ENCODE results near the gene ABCF3. TPM values are rescaled to one million over a fixed set of nuclear protein-coding genes. Genes with fewer than 3 reads are reported as not detected.

The ABCF3 gene
- total and polyA plus RNA-seq, 3 experiments from 2014 or later, result 54.5 to 70.9 (median 70.8) TPM

DNA sequence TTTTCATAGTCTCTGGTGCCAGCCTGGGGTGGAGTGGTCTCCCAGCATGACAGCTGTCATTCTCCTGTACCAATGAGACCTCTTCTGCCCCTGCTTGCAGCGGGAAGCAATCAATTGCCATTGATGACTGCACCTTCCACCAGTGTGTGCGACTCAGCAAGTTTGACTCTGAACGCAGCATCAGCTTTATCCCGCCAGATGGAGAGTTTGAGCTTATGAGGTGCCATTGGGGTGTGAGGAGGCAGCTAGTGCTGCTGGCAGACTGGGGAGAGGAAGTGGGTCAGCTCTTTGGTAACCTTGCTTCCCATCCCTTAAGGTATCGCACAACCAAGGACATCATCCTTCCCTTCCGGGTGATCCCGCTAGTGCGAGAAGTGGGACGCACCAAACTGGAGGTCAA lies 4.4 kb upstream of the ABCF3 start:
- no peaks in the 10 kb centered on the region for H3K9me3 Mint-ChIP-seq
- H3K27ac ChIP-seq (ENCODE audit: low read depth, low read length), result no peak overlapping the region
- POLR2A ChIA-PET, result no interaction called here
- H3K4me3 Mint-ChIP-seq, result no peak overlapping the region
- H3K36me3 Mint-ChIP-seq, result peaks cover 0 to 85% (median 27%) of the 10 kb centered on the region in 3 donors
- H3K27ac Mint-ChIP-seq, result no peak overlapping the region
- DNase-seq, result no peak
- no peaks in the 10 kb centered on the region for H3K27me3 ChIP-seq (ENCODE audit: insufficient read depth, low read length, poor library complexity, severe bottlenecking)
- peaks cover 22% of the 10 kb centered on the region for H3K4me1 ChIP-seq (ENCODE audit: insufficient read depth, low read length)
- CTCF ChIA-PET, result no interaction called here
- peaks cover 60% of the 10 kb centered on the region for H3K36me3 ChIP-seq (ENCODE audit: insufficient read depth, low read length)
- H3K9me3 ChIP-seq (ENCODE audit: low read length), result no peaks in the 10 kb centered on the region
- H3K4me1 Mint-ChIP-seq, result peaks cover 27 to 44% (median 38%) of the 10 kb centered on the region in 3 donors
- H3K4me3 ChIP-seq (ENCODE audit: low read length), result no peak overlapping the region
- no peaks in the 10 kb centered on the region for H3K27me3 Mint-ChIP-seq

DNA sequence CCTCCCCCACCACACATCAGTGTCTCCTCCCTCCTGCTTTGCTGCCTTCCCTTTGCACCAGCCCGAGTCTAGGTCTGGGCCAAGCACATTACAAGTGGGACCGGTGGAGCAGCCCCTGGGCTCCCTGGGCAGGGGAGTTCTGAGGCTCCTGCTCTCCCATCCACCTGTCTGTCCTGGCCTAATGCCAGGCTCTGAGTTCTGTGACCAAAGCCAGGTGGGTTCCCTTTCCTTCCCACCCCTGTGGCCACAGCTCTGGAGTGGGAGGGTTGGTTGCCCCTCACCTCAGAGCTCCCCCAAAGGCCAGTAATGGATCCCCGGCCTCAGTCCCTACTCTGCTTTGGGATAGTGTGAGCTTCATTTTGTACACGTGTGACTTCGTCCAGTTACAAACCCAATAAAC lies 2.3 kb upstream of the ABCF3 start:
- H3K27ac ChIP-seq (ENCODE audit: low read depth, low read length), result no peak overlapping the region
- H3K27me3 ChIP-seq (ENCODE audit: insufficient read depth, low read length, poor library complexity, severe bottlenecking), result no peaks in the 10 kb centered on the region
- DNase-seq, result no peak
- H3K9me3 ChIP-seq (ENCODE audit: low read length), result no peaks in the 10 kb centered on the region
- POLR2A ChIA-PET, result interaction anchor here (1.4 kb wide), 1 partner anchor 9 kb away, joined by 8 read pairs; the partner anchor contains the start of gene AP2M1
- no peaks in the 10 kb centered on the region for H3K27me3 Mint-ChIP-seq
- H3K4me1 ChIP-seq (ENCODE audit: insufficient read depth, low read length), result peaks cover 21% of the 10 kb centered on the region
- no peaks in the 10 kb centered on the region for H3K9me3 Mint-ChIP-seq
- peaks cover 30 to 46% (median 43%) of the 10 kb centered on the region in 3 donors for H3K4me1 Mint-ChIP-seq
- no peak overlapping the region for H3K4me3 Mint-ChIP-seq
- H3K36me3 ChIP-seq (ENCODE audit: insufficient read depth, low read length), result peaks cover 58% of the 10 kb centered on the region
- peak overlapping the region in 2 of 8 donors; percentile 60 to 71 for H3K27ac Mint-ChIP-seq
- CTCF ChIA-PET, result no interaction called here
- H3K4me3 ChIP-seq (ENCODE audit: low read length), result no peak overlapping the region
- peaks cover 0 to 84% (median 21%) of the 10 kb centered on the region in 3 donors for H3K36me3 Mint-ChIP-seq

DNA sequence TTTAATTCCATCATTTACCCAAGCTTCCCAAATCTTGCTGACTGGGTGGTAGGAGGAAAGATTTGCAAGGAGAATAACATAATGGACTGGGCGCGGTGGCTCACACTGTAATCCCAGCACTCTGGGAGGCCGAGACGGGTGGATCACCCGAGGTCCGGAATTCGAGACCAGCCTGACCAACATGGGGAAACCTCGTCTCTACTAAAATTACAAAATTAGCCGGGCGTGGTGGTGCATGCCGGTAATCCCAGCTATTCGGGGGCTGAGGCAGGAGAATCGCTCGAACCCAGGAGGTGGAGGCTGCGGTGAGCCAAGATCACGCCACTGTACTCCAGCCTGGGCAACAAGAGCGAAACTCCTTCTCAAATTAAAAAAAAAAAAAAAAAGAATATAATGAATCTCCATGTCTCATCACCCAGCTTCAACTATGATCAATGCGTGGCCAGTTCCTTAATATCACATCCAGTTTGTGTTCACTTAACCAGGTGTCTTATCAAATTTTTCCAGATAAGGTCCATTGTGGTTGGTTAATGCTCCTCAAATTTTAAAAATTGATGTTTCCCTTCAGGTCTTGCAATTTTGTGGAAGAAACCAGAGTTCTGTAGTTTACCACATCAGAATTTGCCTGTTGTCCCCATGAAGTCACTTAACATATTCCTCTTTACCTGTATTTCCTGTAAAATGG lies 1.3 kb upstream of the ABCF3 start:
- H3K4me3 ChIP-seq (ENCODE audit: low read length), result no peak overlapping the region
- peaks cover 21% of the 10 kb centered on the region for H3K4me1 ChIP-seq (ENCODE audit: insufficient read depth, low read length)
- no peaks in the 10 kb centered on the region for H3K27me3 ChIP-seq (ENCODE audit: insufficient read depth, low read length, poor library complexity, severe bottlenecking)
- ChIA-PET POLR2A (interaction anchor here (1.2 to 1.4 kb wide), 3 partner anchors 9 to 115 kb away, joined by 4 to 8 read pairs (median 5); partner anchors contain the start of gene AP2M1), CTCF (interaction anchor here (1.1 to 2.0 kb wide), 3 partner anchors 42 to 65 kb away, joined by 3 to 7 read pairs (median 4); partner anchors contain the start of gene EEF1AKMT4)
- Mint-ChIP-seq H3K4me3 (peak overlapping the region in 6 of 7 donors; percentile 95 to 98 (median 98)), H3K27me3 (no peaks in the 10 kb centered on the region), H3K4me1 (peaks cover 33 to 48% (median 39%) of the 10 kb centered on the region in 3 donors), H3K27ac (peak overlapping the region in 7 of 8 donors; percentile 39 to 99 (median 94)), H3K36me3 (peaks cover 0 to 84% (median 20%) of the 10 kb centered on the region in 3 donors), H3K9me3 (no peaks in the 10 kb centered on the region)
- peak overlapping the region; percentile 34 for H3K27ac ChIP-seq (ENCODE audit: low read depth, low read length)
- no peaks in the 10 kb centered on the region for H3K9me3 ChIP-seq (ENCODE audit: low read length)
- DNase-seq, result no peak
- peaks cover 58% of the 10 kb centered on the region for H3K36me3 ChIP-seq (ENCODE audit: insufficient read depth, low read length)

DNA sequence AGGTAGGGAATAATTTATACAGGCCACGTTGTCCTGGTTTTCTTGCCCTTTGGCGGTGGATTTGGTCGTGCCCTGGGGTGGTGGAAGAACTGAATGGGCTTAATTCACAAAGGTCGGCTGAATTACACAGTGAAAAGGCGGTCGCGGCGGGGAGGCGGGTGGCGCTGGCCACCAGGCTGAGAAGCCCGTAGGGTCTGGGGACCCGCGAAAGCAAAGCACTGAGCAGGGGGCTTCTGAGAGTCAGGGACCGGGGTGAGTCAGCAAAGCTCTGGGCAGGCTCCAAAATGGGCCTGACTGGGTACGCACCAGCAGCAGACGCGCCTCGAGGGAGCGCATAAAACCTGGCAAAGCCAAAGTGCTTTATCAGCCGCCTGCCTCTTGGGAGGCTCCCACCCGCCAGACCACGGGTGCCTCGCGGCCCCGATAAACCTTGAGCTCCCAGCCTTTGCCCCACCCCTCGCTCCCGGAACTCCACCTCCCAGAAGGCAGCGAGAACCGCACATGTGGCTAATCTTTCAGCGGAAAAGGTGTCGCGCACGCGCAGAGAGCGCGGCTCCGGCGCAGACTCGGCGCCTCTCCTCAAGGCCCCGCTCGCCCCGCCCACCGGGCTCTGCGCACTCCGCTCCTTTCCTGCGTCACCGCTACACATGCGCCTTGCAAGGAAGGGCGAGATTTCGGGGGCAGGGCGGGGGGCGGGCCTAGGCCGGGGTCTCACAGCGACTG lies 377 bp upstream of the ABCF3 start:
- peaks cover 58% of the 10 kb centered on the region for H3K36me3 ChIP-seq (ENCODE audit: insufficient read depth, low read length)
- peak; percentile 99 to 100 (median 99) for DNase-seq
- Mint-ChIP-seq H3K4me3 (peak overlapping the region; percentile 95 to 98 (median 98)), H3K36me3 (peaks cover 0 to 84% (median 15%) of the 10 kb centered on the region in 3 donors), H3K27ac (peak overlapping the region; percentile 89 to 99 (median 97)), H3K4me1 (peaks cover 37 to 53% (median 44%) of the 10 kb centered on the region in 3 donors), H3K27me3 (no peaks in the 10 kb centered on the region), H3K9me3 (no peaks in the 10 kb centered on the region)
- H3K9me3 ChIP-seq (ENCODE audit: low read length), result no peaks in the 10 kb centered on the region
- peak overlapping the region; percentile 93 for H3K4me3 ChIP-seq (ENCODE audit: low read length)
- ChIA-PET POLR2A (interaction anchor here (0.7 to 1.2 kb wide), 6 partner anchors 10 to 114 kb away, joined by 3 to 6 read pairs (median 4); partner anchors contain the start of genes AP2M1 and EIF2B5), CTCF (interaction anchor here (1.1 to 2.0 kb wide), 4 partner anchors 41 to 64 kb away, joined by 3 to 7 read pairs (median 5); partner anchors contain the start of genes EEF1AKMT4 and EIF2B5)
- H3K4me1 ChIP-seq (ENCODE audit: insufficient read depth, low read length), result peaks cover 21% of the 10 kb centered on the region
- no peaks in the 10 kb centered on the region for H3K27me3 ChIP-seq (ENCODE audit: insufficient read depth, low read length, poor library complexity, severe bottlenecking)
- peak overlapping the region; percentile 69 for H3K27ac ChIP-seq (ENCODE audit: low read depth, low read length)

DNA sequence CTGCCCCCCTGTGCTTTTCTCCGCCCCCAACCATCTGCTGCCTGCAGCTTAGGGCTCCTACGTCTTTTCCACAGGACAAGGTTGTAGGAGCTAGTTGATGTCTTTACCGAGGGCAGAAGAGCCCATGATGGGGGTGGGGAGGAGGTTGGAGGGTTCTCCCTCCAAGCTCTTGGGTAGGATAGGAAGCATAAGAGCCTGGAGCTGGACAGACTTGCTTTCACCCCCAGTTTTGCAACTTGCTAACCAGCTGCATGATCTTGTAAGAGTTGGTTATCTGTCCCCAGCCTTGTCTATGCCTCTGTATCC lies 856 bp downstream of the ABCF3 start:
- peak overlapping the region; percentile 61 to 99 (median 92) for H3K27ac Mint-ChIP-seq
- H3K4me3 ChIP-seq (ENCODE audit: low read length), result peak overlapping the region; percentile 93
- H3K27ac ChIP-seq (ENCODE audit: low read depth, low read length), result peak overlapping the region; percentile 69
- POLR2A ChIA-PET, result interaction anchor here (0.6 kb wide), 1 partner anchor 36 kb away, joined by 5 read pairs; no protein-coding TSS in a partner anchor
- peaks cover 0 to 84% (median 9%) of the 10 kb centered on the region in 3 donors for H3K36me3 Mint-ChIP-seq
- H3K9me3 Mint-ChIP-seq, result no peaks in the 10 kb centered on the region
- H3K4me1 Mint-ChIP-seq, result peaks cover 37 to 53% (median 44%) of the 10 kb centered on the region in 3 donors
- no peaks in the 10 kb centered on the region for H3K9me3 ChIP-seq (ENCODE audit: low read length)
- no peaks in the 10 kb centered on the region for H3K27me3 Mint-ChIP-seq
- H3K4me3 Mint-ChIP-seq, result peak overlapping the region; percentile 95 to 98 (median 98)
- CTCF ChIA-PET, result interaction anchor here (1.9 to 2.0 kb wide), 2 partner anchors 52 to 63 kb away, joined by 6 to 7 read pairs; partner anchors contain the start of genes EEF1AKMT4 and EIF2B5
- peaks cover 58% of the 10 kb centered on the region for H3K36me3 ChIP-seq (ENCODE audit: insufficient read depth, low read length)
- no peaks in the 10 kb centered on the region for H3K27me3 ChIP-seq (ENCODE audit: insufficient read depth, low read length, poor library complexity, severe bottlenecking)
- H3K4me1 ChIP-seq (ENCODE audit: insufficient read depth, low read length), result peaks cover 21% of the 10 kb centered on the region
- no peak for DNase-seq

DNA sequence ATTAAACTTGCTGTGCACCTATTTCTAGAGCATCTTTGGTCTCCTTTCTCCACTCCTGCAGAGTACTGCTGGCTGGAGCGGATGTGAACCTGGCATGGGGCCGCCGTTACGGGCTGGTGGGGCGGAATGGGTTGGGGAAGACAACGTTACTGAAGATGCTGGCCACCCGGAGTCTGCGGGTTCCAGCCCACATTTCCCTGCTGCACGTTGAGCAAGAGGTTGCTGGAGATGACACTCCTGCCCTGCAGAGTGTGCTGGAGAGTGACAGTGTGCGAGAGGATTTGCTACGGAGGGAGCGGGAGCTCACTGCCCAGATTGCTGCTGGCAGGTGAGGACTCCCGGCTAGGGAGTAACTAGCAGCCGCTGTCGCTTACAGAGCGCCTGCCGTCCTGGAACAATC lies 2.1 kb downstream of the ABCF3 start:
- Histone ChIP-seq H3K4me3 (ENCODE audit: low read length) (no peak overlapping the region), H3K9me3 (ENCODE audit: low read length) (no peaks in the 10 kb centered on the region), H3K27ac (ENCODE audit: low read depth, low read length) (no peak overlapping the region), H3K4me1 (ENCODE audit: insufficient read depth, low read length) (peaks cover 21% of the 10 kb centered on the region), H3K27me3 (ENCODE audit: insufficient read depth, low read length, poor library complexity, severe bottlenecking) (no peaks in the 10 kb centered on the region), H3K36me3 (ENCODE audit: insufficient read depth, low read length) (peaks cover 58% of the 10 kb centered on the region)
- DNase-seq, result no peak
- no peaks in the 10 kb centered on the region for H3K27me3 Mint-ChIP-seq
- no peaks in the 10 kb centered on the region for H3K9me3 Mint-ChIP-seq
- ChIA-PET CTCF (no interaction called here), POLR2A (no interaction called here)
- peak overlapping the region in 3 of 8 donors; percentile 68 to 97 (median 94) for H3K27ac Mint-ChIP-seq
- H3K4me1 Mint-ChIP-seq, result peaks cover 37 to 53% (median 44%) of the 10 kb centered on the region in 3 donors
- peak overlapping the region; percentile 3 to 98 (median 96) for H3K4me3 Mint-ChIP-seq
- peaks cover 0 to 84% (median 3%) of the 10 kb centered on the region in 3 donors for H3K36me3 Mint-ChIP-seq

DNA sequence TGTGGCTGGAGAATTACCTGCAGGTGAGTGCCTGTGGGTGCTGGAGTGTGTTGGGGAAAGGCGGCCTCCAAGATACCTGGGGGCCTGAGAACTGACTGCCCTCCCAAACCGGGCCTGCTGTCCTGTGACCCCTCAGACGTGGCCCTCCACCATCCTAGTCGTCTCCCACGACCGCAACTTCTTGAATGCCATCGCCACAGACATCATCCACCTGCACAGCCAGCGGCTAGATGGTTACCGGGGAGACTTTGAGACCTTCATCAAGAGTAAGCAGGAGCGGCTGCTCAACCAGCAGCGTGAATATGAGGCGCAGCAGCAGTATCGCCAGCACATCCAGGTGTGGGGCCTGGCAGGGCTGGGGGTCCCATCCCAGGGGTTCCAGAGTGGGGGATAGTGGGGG lies 3.4 kb downstream of the ABCF3 start:
- Mint-ChIP-seq H3K27ac (peak overlapping the region in 1 of 8 donors; percentile 79), H3K9me3 (no peaks in the 10 kb centered on the region), H3K36me3 (peaks cover 6 to 84% (median 7%) of the 10 kb centered on the region in 3 donors), H3K4me3 (peak overlapping the region in 1 of 7 donors; percentile 96), H3K4me1 (peaks cover 37 to 53% (median 44%) of the 10 kb centered on the region in 3 donors), H3K27me3 (no peaks in the 10 kb centered on the region)
- no peak for DNase-seq
- ChIA-PET CTCF (no interaction called here), POLR2A (no interaction called here)
- no peak overlapping the region for H3K27ac ChIP-seq (ENCODE audit: low read depth, low read length)
- H3K36me3 ChIP-seq (ENCODE audit: insufficient read depth, low read length), result peaks cover 59% of the 10 kb centered on the region
- H3K27me3 ChIP-seq (ENCODE audit: insufficient read depth, low read length, poor library complexity, severe bottlenecking), result no peaks in the 10 kb centered on the region
- H3K4me1 ChIP-seq (ENCODE audit: insufficient read depth, low read length), result peaks cover 21% of the 10 kb centered on the region
- no peak overlapping the region for H3K4me3 ChIP-seq (ENCODE audit: low read length)
- no peaks in the 10 kb centered on the region for H3K9me3 ChIP-seq (ENCODE audit: low read length)
